Uterus (tissue), 2 donors: ENCODE results near the gene FAXC.

Experiments used
- CTCF ChIP-seq, 4 experiments: fragments of 200-600 bp in 2 of 4; fragments of 450-650 bp in 2 of 4; sonication (generic) in 2 of 4; IDR thresholded peaks; one replicate each; pipeline ENCODE4 v1.5.1; 2016 to 2019; ENCODE audit warnings: antibody characterized with exemption in 4 of 4, mild to moderate bottlenecking in 2 of 4, moderate library complexity in 1 of 4
- POLR2A ChIP-seq, 2 donors: fragments of 450-650 bp; IDR thresholded peaks; one replicate each; pipeline ENCODE4 v1.6.1; 2016; ENCODE audit warnings: antibody characterized with exemption in 2 of 2, mild to moderate bottlenecking in 1 of 2, moderate library complexity in 1 of 2

- TF ChIP-seq CTCF (IDR thresholded peaks at IDR 0.05) (no peak), POLR2A (IDR thresholded peaks at IDR 0.05) (no peak)
These were observed 52.1 kb downstream of the FAXC start for GRCh38 chr6:99297415-99297814.
